ENCODE data around the gene RALGPS1. TPM values are rescaled to one million over a fixed set of nuclear protein-coding genes. Genes with fewer than 3 reads are reported as not detected.

The RALGPS1 gene
- total RNA-seq, 6 donors from 2014 or later, result 12.3 to 52.4 (median 17.1) TPM

- H3K27ac ChIP-seq, result peak overlapping the region in 3 of 4 donors; percentile 14 to 17 (median 14)
- peaks cover 18 to 27% (median 20%) of the 10 kb centered on the region in 4 donors for H3K4me1 ChIP-seq
- ATAC-seq (ENCODE audit: low FRiP score in 2 of 2) (no peak), DNase-seq (no peak)
- H3K27me3 ChIP-seq, result no peaks in the 10 kb centered on the region
- no peaks in the 10 kb centered on the region for H3K9me3 ChIP-seq
- H3K36me3 ChIP-seq, result peaks cover 0 to 10% (median 0%) of the 10 kb centered on the region in 4 donors
- no peak for TF ChIP-seq EP300 (IDR thresholded peaks at IDR 0.05)
- TF ChIP-seq POLR2AphosphoS5 (IDR thresholded peaks at IDR 0.05), result no peak
- TF ChIP-seq POLR2A (IDR thresholded peaks at IDR 0.05), result no peak
- no peak for TF ChIP-seq CTCF (IDR thresholded peaks at IDR 0.05)
- H3K4me3 ChIP-seq, result no peak overlapping the region
- 95 to 97% methylated on average over 24 to 38 of the region's 38 CpGs for WGBS, 2 donors
Measured at GRCh38 chr9:127107929-127108876, 193.6 kb downstream of the RALGPS1 start.

- ATAC-seq (ENCODE audit: low FRiP score in 2 of 2), result no peak
- TF ChIP-seq CTCF (IDR thresholded peaks at IDR 0.05) (no peak), POLR2A (IDR thresholded peaks at IDR 0.05) (no peak), EP300 (IDR thresholded peaks at IDR 0.05) (no peak), POLR2AphosphoS5 (IDR thresholded peaks at IDR 0.05) (no peak)
- no peak overlapping the region for H3K27ac ChIP-seq
- H3K9me3 ChIP-seq, result no peaks in the 10 kb centered on the region
- no peak for DNase-seq
- 49 to 53% methylated on average over 5 of the region's 5 CpGs for WGBS, 2 donors
- H3K27me3 ChIP-seq, result no peaks in the 10 kb centered on the region
- H3K36me3 ChIP-seq, result peaks cover 0 to 10% (median 0%) of the 10 kb centered on the region in 4 donors
- no peak overlapping the region for H3K4me3 ChIP-seq
- H3K4me1 ChIP-seq, result peaks cover 20 to 27% (median 25%) of the 10 kb centered on the region in 4 donors
Measured at GRCh38 chr9:127109212-127109711, 194.7 kb downstream of the RALGPS1 start.

- 11 to 58% methylated on average over 3 to 6 of the region's 7 CpGs for WGBS, 2 donors
- no peak for DNase-seq
- peaks cover 0 to 10% (median 0%) of the 10 kb centered on the region in 4 donors for H3K36me3 ChIP-seq
- no peak overlapping the region for H3K4me3 ChIP-seq
- TF ChIP-seq POLR2A (IDR thresholded peaks at IDR 0.05), result no peak
- TF ChIP-seq POLR2AphosphoS5 (IDR thresholded peaks at IDR 0.05), result no peak
- TF ChIP-seq EP300 (IDR thresholded peaks at IDR 0.05), result no peak
- TF ChIP-seq CTCF (IDR thresholded peaks at IDR 0.05), result no peak
- peak; percentile 2 to 68 for ATAC-seq (ENCODE audit: low FRiP score in 2 of 2)
- H3K27ac ChIP-seq, result no peak overlapping the region
- H3K9me3 ChIP-seq, result no peaks in the 10 kb centered on the region
- peaks cover 20 to 27% (median 25%) of the 10 kb centered on the region in 4 donors for H3K4me1 ChIP-seq
- no peaks in the 10 kb centered on the region for H3K27me3 ChIP-seq
Measured at GRCh38 chr9:127112056-127112455, 197.5 kb downstream of the RALGPS1 start.

- ATAC-seq (ENCODE audit: low FRiP score in 2 of 2), result peak in 1 of 2 donors; percentile 46
- peaks cover 20 to 27% (median 24%) of the 10 kb centered on the region in 4 donors for H3K4me1 ChIP-seq
- H3K27me3 ChIP-seq, result no peaks in the 10 kb centered on the region
- H3K9me3 ChIP-seq, result no peaks in the 10 kb centered on the region
- H3K27ac ChIP-seq, result no peak overlapping the region
- peaks cover 0 to 10% (median 0%) of the 10 kb centered on the region in 4 donors for H3K36me3 ChIP-seq
- no peak for DNase-seq
- 62 to 75% methylated on average over 3 of the region's 3 CpGs for WGBS, 2 donors
- no peak for TF ChIP-seq POLR2A (IDR thresholded peaks at IDR 0.05)
- TF ChIP-seq POLR2AphosphoS5 (IDR thresholded peaks at IDR 0.05), result no peak
- no peak for TF ChIP-seq EP300 (IDR thresholded peaks at IDR 0.05)
- TF ChIP-seq CTCF (IDR thresholded peaks at IDR 0.05), result no peak
- H3K4me3 ChIP-seq, result no peak overlapping the region
Measured at GRCh38 chr9:127112735-127113161, 198.2 kb downstream of the RALGPS1 start.
